ENCODE measurements around the gene SCO2. TPM values are rescaled to one million over a fixed set of nuclear protein-coding genes. Genes with fewer than 3 reads are reported as not detected.

SCO2 gene
- total RNA-seq, 2 donors from 2014 or later: 0.89 to 2.3 TPM

- DNase-seq: no peak
- 9 to 15% methylated on average over 4 to 21 of the region's 21 CpGs for WGBS, 2 experiments (ENCODE audit: insufficient coverage in 1 of 2, insufficient read length in 1 of 2)
- Histone ChIP-seq H3K27me3 (ENCODE audit: control insufficient read depth, insufficient read depth, low read length, poor library complexity, severe bottlenecking) (peaks cover 57% of the 10 kb centered on the region), H3K4me1 (ENCODE audit: control insufficient read depth, insufficient read depth, low read length) (no peaks in the 10 kb centered on the region), H3K9me3 (ENCODE audit: control insufficient read depth, low read length) (no peaks in the 10 kb centered on the region), H3K36me3 (ENCODE audit: control insufficient read depth, insufficient read depth, low read length) (no peaks in the 10 kb centered on the region), H3K27ac (ENCODE audit: low read depth, low read length) (no peak overlapping the region), H3K4me3 (ENCODE audit: low read length) (no peak overlapping the region), H3K9ac (ENCODE audit: extremely low read depth, low read length, poor library complexity, severe bottlenecking) (no peak overlapping the region)
- Mint-ChIP-seq H3K36me3 (ENCODE audit: low read depth) (no peaks in the 10 kb centered on the region), H3K27ac (no peak overlapping the region), H3K9me3 (no peaks in the 10 kb centered on the region), H3K4me1 (peaks cover 8% of the 10 kb centered on the region), H3K4me3 (peak overlapping the region; percentile 56), H3K27me3 (ENCODE audit: insufficient read depth) (peaks cover 65% of the 10 kb centered on the region)
- TF ChIP-seq CTCF (conservative IDR thresholded peaks at IDR 0.05): no peak
These were observed 5.1 kb upstream of the SCO2 start for GRCh38 chr22:50530580-50530876.

- H3K4me3 Mint-ChIP-seq: peak within 1 kb of the TSS; percentile 56
- H3K27ac Mint-ChIP-seq: no peak within 1 kb of the TSS
- 6 to 7% methylated on average over 27 to 92 of the region's 92 CpGs for WGBS, 2 experiments (ENCODE audit: insufficient coverage in 1 of 2, insufficient read length in 1 of 2)
- peak within 1 kb of the TSS; percentile 41 for H3K9ac ChIP-seq (ENCODE audit: extremely low read depth, low read length, poor library complexity, severe bottlenecking)
- no peak for TF ChIP-seq CTCF (conservative IDR thresholded peaks at IDR 0.05)
- no peaks in the 10 kb centered on the region for H3K36me3 ChIP-seq (ENCODE audit: control insufficient read depth, insufficient read depth, low read length)
- H3K36me3 Mint-ChIP-seq (ENCODE audit: low read depth): no peaks in the 10 kb centered on the region
- peaks cover 65% of the 10 kb centered on the region for H3K27me3 Mint-ChIP-seq (ENCODE audit: insufficient read depth)
- H3K4me1 ChIP-seq (ENCODE audit: control insufficient read depth, insufficient read depth, low read length): no peaks in the 10 kb centered on the region
- H3K9me3 Mint-ChIP-seq: no peaks in the 10 kb centered on the region
- DNase-seq: peak; percentile 68
- no peaks in the 10 kb centered on the region for H3K9me3 ChIP-seq (ENCODE audit: control insufficient read depth, low read length)
- peaks cover 8% of the 10 kb centered on the region for H3K4me1 Mint-ChIP-seq
- H3K27ac ChIP-seq (ENCODE audit: low read depth, low read length): no peak within 1 kb of the TSS
- H3K27me3 ChIP-seq (ENCODE audit: control insufficient read depth, insufficient read depth, low read length, poor library complexity, severe bottlenecking): peaks cover 57% of the 10 kb centered on the region
- no peak within 1 kb of the TSS for H3K4me3 ChIP-seq (ENCODE audit: low read length)
These were observed 4.6 kb upstream of the SCO2 start, which contains the start of gene TYMP for GRCh38 chr22:50529897-50530579. TSS of gene TYMP (minus strand) at chr22:50530012. CDS start at chr22:50529709, 303 bp downstream.

GRCh38 chr22:50529416-50529896 is 4.1 kb upstream of the SCO2 start:
- Histone ChIP-seq H3K4me3 (ENCODE audit: low read length) (no peak overlapping the region), H3K36me3 (ENCODE audit: control insufficient read depth, insufficient read depth, low read length) (no peaks in the 10 kb centered on the region), H3K4me1 (ENCODE audit: control insufficient read depth, insufficient read depth, low read length) (no peaks in the 10 kb centered on the region), H3K27me3 (ENCODE audit: control insufficient read depth, insufficient read depth, low read length, poor library complexity, severe bottlenecking) (peaks cover 57% of the 10 kb centered on the region), H3K9me3 (ENCODE audit: control insufficient read depth, low read length) (no peaks in the 10 kb centered on the region), H3K9ac (ENCODE audit: extremely low read depth, low read length, poor library complexity, severe bottlenecking) (no peak overlapping the region), H3K27ac (ENCODE audit: low read depth, low read length) (no peak overlapping the region)
- H3K4me3 Mint-ChIP-seq: no peak overlapping the region
- H3K9me3 Mint-ChIP-seq: no peaks in the 10 kb centered on the region
- 27 to 40% methylated on average over 33 to 50 of the region's 50 CpGs for WGBS, 2 experiments (ENCODE audit: insufficient coverage in 1 of 2, insufficient read length in 1 of 2)
- TF ChIP-seq CTCF (conservative IDR thresholded peaks at IDR 0.05): no peak
- H3K27ac Mint-ChIP-seq: no peak overlapping the region
- peaks cover 65% of the 10 kb centered on the region for H3K27me3 Mint-ChIP-seq (ENCODE audit: insufficient read depth)
- H3K4me1 Mint-ChIP-seq: peaks cover 12% of the 10 kb centered on the region
- no peaks in the 10 kb centered on the region for H3K36me3 Mint-ChIP-seq (ENCODE audit: low read depth)
- peak; percentile 66 for DNase-seq
